HUES6 (cell line): ENCODE data around the gene SLC17A5.
"Not testable (repeated sequence)": the region's sequence is repeated elsewhere in the genome, so short reads cannot be mapped to it uniquely, and the experiment has no call there.

Experiments used
- H3K27ac ChIP-seq: 2 replicates; pipeline ENCODE4 v1.7.0; 2013; ENCODE audit warnings: low read depth, mild to moderate bottlenecking, low read length, inconsistent platforms
- H3K27me3 ChIP-seq: 2 replicates; pipeline ENCODE4 v1.6.1; 2013; ENCODE audit warnings: low read length; ENCODE audit not compliant: control insufficient read depth, insufficient read depth
- H3K36me3 ChIP-seq: 2 replicates; pipeline ENCODE4 v1.6.1; 2013; ENCODE audit warnings: low read length; ENCODE audit not compliant: control insufficient read depth, insufficient read depth
- H3K4me1 ChIP-seq: 2 replicates; pipeline ENCODE4 v1.6.1; 2013; ENCODE audit warnings: low read length; ENCODE audit not compliant: control insufficient read depth, insufficient read depth
- H3K4me3 ChIP-seq: 2 replicates; pipeline ENCODE4 v1.5.1; 2013; ENCODE audit warnings: low read depth, low read length
- H3K9ac ChIP-seq: one replicate; pipeline ENCODE4 v1.6.1; 2013; ENCODE audit warnings: mild to moderate bottlenecking, low read length
- H3K9me3 ChIP-seq: 2 replicates; pipeline ENCODE4 v1.6.1; 2013; ENCODE audit warnings: low read depth, low read length; ENCODE audit not compliant: control insufficient read depth, insufficient read depth

The SLC17A5 gene

DNA sequence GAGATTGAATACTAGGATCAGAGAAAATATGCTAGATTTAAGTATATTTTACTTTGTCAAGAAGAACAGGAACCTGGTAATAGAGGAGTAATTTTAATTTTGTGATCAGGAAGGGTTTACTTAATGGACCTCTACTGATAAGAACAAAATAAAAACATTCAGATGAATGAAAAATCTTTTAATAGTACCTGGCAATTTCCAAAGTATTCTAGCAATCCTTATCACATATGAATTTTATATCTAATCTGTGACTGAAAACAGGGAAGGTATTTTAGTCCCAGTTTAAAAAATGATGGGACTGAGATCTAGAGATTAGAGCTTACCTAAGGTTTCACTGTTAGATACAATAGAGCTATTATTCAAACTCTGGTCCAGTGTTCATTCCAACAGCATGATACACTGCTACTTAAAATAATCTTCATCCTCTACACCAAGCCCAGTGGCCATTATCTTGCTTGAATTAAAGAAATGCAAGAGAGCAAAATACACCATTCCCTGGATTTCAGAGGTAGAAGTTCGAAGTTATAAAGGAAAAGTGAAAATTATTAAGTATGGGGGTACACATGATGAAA lies 13.5 kb downstream of the SLC17A5 start:
- Histone ChIP-seq H3K36me3 (peaks cover 5% of the 10 kb centered on the region; the same call in 1 of the 2 replicates), H3K9ac (no peak overlapping the region), H3K9me3 (no peaks in the 10 kb centered on the region), H3K4me1 (no peaks in the 10 kb centered on the region), H3K4me3 (no peak overlapping the region), H3K27ac (no peak overlapping the region), H3K27me3 (no peaks in the 10 kb centered on the region)

DNA sequence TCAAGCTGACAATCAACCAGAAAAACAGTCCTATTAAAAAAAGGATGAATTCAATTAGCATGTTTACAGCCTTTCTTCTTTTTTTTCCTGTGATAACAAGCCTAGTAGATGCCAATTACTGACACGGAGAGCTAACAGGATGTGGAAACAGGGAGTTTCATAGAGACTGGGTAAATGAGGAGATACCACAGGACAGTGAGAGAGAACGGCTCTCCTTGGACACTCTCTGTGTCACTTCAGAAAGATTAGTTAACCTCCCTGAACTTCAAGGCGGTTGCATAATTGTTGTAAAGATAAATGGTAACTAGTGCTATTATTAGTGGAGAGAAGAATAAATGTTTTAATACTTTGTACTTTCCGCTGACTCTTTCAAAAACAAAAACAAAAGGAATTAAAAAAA lies 14.8 kb downstream of the SLC17A5 start:
- H3K9me3 ChIP-seq, result no peaks in the 10 kb centered on the region
- no peak overlapping the region for H3K4me3 ChIP-seq
- no peak overlapping the region for H3K27ac ChIP-seq
- H3K27me3 ChIP-seq, result no peaks in the 10 kb centered on the region
- H3K36me3 ChIP-seq, result peaks cover 5% of the 10 kb centered on the region; the same call in 1 of the 2 replicates
- no peaks in the 10 kb centered on the region for H3K4me1 ChIP-seq
- no peak overlapping the region for H3K9ac ChIP-seq

DNA sequence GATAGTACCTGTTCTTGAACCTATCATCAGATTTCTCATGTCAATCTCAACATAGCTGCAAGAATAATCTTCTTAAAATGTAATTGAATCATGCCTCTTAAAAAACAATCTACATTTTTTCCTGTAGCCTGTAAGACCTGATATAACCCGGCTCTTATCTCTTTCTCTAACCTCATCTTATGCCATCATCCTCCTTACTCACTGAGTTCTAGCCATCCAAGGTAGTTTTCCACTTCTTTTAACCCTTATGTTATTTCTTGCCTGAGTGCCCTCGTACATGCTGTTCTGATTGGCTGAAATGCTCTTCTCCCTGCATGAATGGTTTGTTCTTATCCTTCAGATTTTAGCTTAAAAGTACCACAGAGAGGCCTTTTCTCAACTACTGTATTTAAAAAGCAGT lies 16.4 kb downstream of the SLC17A5 start:
- H3K4me3 ChIP-seq, result no peak overlapping the region
- no peak overlapping the region for H3K27ac ChIP-seq
- H3K9ac ChIP-seq, result no peak overlapping the region
- no peaks in the 10 kb centered on the region for H3K27me3 ChIP-seq
- H3K9me3 ChIP-seq, result no peaks in the 10 kb centered on the region
- peaks cover 9% of the 10 kb centered on the region; the same call in 1 of the 2 replicates for H3K36me3 ChIP-seq
- H3K4me1 ChIP-seq, result no peaks in the 10 kb centered on the region

DNA sequence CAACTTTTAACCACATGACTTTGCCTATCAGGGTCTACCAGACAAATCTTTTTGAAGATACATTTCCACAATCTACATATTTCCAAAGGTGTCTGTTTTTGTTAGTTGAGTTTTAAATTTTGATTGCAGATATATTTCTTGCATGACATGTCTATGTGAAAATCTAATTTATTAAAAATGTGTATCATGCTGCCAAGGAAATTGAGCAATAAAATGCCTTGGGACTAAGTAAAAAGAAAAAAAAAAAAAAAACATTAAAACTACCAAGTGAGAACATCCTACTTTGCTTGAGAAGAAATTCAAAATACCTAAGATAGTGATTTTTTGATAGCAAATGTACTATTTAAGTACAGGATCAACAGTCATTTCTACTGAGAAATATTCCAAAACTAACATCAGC lies 17.7 kb downstream of the SLC17A5 start:
- H3K36me3 ChIP-seq, result peaks cover 9% of the 10 kb centered on the region; the same call in 1 of the 2 replicates
- no peaks in the 10 kb centered on the region for H3K27me3 ChIP-seq
- no peak overlapping the region for H3K9ac ChIP-seq
- no peak overlapping the region for H3K4me3 ChIP-seq
- no peak overlapping the region for H3K27ac ChIP-seq
- no peaks in the 10 kb centered on the region for H3K4me1 ChIP-seq
- no peaks in the 10 kb centered on the region for H3K9me3 ChIP-seq

GRCh38 chr6:73632346-73632745 lies 21.4 kb downstream of the SLC17A5 start:
- H3K4me3 ChIP-seq, result no peak overlapping the region
- no peak overlapping the region for H3K27ac ChIP-seq
- H3K4me1 ChIP-seq, result no peaks in the 10 kb centered on the region
- H3K9me3 ChIP-seq, result no peaks in the 10 kb centered on the region
- H3K27me3 ChIP-seq, result no peaks in the 10 kb centered on the region
- H3K9ac ChIP-seq, result no peak overlapping the region
- H3K36me3 ChIP-seq, result peaks cover 7% of the 10 kb centered on the region; the same call in 1 of the 2 replicates

- Histone ChIP-seq H3K9me3 (no peaks in the 10 kb centered on the region), H3K9ac (no peak overlapping the region), H3K4me3 (no peak overlapping the region), H3K4me1 (no peaks in the 10 kb centered on the region), H3K27ac (no peak overlapping the region), H3K27me3 (no peaks in the 10 kb centered on the region), H3K36me3 (peaks cover 7% of the 10 kb centered on the region; the same call in 1 of the 2 replicates)
These were observed 21.9 kb downstream of the SLC17A5 start for GRCh38 chr6:73631849-73632248.

DNA sequence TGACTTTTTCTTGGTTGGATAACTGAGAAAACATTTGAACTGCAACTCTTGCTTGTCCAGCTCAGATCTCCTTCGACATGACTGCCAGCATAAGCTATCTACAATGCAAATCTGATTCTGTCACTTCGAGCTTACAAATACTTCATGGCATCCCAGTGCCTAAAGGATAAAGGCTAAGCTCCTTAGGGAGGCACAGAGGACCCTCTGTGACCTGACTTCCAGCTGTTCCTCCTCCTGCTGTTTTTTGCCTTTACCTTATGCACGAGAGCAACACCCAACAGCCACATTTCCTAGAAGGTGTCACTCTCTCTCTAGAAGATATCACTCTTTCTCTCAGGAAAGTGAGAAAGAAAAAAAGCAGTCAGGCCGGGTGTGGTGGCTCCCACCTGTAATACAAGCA lies 23.4 kb downstream of the SLC17A5 start:
- Histone ChIP-seq H3K9ac (no peak overlapping the region), H3K4me3 (no peak overlapping the region), H3K4me1 (no peaks in the 10 kb centered on the region)

GRCh38 chr6:73624896-73625295 lies 28.9 kb downstream of the SLC17A5 start:
- Histone ChIP-seq H3K27ac (no peak overlapping the region), H3K9ac (no peak overlapping the region), H3K4me3 (no peak overlapping the region), H3K27me3 (no peaks in the 10 kb centered on the region), H3K4me1 (no peaks in the 10 kb centered on the region), H3K36me3 (no peaks in the 10 kb centered on the region; the same call in none of the 2 replicates), H3K9me3 (no peaks in the 10 kb centered on the region)

More for the DNA sequence above, 23.4 kb downstream of the SLC17A5 start:
- no peaks in the 10 kb centered on the region for H3K9me3 ChIP-seq
- H3K27ac ChIP-seq, result no peak overlapping the region
- H3K27me3 ChIP-seq, result no peaks in the 10 kb centered on the region
- H3K36me3 ChIP-seq, result peaks cover 5% of the 10 kb centered on the region

GRCh38 chr6:73623480-73623879 lies 30.3 kb downstream of the SLC17A5 start:
- H3K9me3 ChIP-seq, H3K27ac ChIP-seq: not testable (repeated sequence)

GRCh38 chr6:73618082-73618481 lies 35.7 kb downstream of the SLC17A5 start:
- not testable (repeated sequence) for H3K36me3 ChIP-seq, H3K27me3 ChIP-seq, H3K27ac ChIP-seq, H3K4me3 ChIP-seq, H3K9me3 ChIP-seq, H3K4me1 ChIP-seq, H3K9ac ChIP-seq

More at GRCh38 chr6:73623480-73623879, 30.3 kb downstream of the SLC17A5 start:
- not testable (repeated sequence) for H3K9ac ChIP-seq, H3K4me1 ChIP-seq, H3K27me3 ChIP-seq, H3K4me3 ChIP-seq, H3K36me3 ChIP-seq

- no peaks in the 10 kb centered on the region for H3K4me1 ChIP-seq
- no peak overlapping the region for H3K4me3 ChIP-seq
- H3K36me3 ChIP-seq, result peaks cover 7% of the 10 kb centered on the region; the same call in 1 of the 2 replicates
- no peaks in the 10 kb centered on the region for H3K9me3 ChIP-seq
- H3K27me3 ChIP-seq, result no peaks in the 10 kb centered on the region
- H3K9ac ChIP-seq, result no peak overlapping the region
- no peak overlapping the region for H3K27ac ChIP-seq
These were observed 39.0 kb downstream of the SLC17A5 start for GRCh38 chr6:73614802-73615201.
